ENCODE measurements around the gene CISTR.
"Not testable (repeated sequence)": the region's sequence is repeated elsewhere in the genome, so short reads cannot be mapped to it uniquely, and the experiment has no call there.

CISTR gene

DNA sequence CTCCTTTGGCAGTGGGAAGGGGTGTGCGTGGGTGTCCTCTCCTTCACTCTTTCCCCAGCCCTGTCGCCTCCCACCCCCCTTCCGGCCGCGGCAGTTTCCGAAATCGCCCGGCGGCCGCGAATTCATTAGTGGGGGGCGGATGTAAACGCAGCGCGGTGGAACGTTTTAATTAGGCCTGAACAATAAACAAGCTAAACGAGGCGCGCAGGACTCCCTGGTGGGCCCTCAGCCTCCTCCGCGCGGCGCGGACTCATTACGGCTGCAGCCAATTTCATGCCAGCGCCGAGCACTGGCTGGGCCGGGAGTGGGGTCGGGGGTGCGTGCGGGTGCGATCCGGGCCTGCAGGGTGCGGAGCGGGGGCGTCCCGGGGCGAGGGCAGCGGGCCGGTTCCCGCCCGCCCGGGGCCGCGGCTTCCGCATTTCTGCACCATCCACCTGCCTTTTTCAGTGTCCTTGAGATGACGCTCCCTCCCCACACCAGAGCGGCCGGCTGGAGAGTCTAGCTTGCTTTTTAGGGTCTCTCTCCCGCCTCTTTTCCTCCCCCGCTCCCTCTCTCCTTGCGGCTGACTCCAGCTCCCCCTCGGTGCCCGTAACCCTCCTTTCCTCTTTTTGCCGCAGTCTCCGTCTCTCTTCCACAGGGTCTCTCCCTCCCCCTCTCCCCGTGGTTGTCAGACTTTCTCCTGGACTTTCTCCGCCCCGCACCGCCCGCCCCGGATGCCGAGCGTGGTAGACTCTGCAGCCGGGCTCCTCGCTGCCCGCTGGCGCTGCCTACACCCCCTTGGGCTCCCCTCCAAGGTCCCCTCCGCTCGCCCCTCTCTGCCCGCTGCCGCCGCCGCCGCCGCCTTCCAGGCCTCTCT is at the start of gene CISTR:
Gene CISTR (minus strand): TSS at position 644 of the 856 bp plus-strand sequence.
- DNase-seq, result peak in 9 of 10 donors; percentile 31 to 92 (median 52)
- intact Hi-C loops (cut with DNase I), result no loop called here

DNA sequence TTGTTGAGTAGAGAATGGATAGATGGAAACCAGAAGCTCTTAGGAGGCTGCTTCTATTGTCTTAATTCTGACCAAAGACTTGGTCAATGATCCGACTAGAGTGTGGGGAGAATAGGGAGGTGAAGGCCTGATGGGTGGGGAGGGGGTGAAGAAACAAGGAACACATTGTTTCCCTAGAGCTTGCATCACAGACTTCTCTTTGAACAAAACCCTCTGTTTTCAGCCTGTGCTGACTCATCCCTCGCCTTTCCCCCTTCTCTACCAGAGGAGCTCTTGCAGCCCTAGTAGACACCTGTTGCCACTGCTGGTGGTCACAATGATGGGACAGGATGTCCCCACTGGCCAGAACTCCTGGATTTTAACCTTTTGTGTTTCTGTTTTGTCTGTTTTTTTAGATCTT is 46.8 kb upstream of the CISTR start:
- intact Hi-C loops (cut with DNase I), result no loop called here
- DNase-seq, result peak in 8 of 10 donors; percentile 12 to 87 (median 46)

DNA sequence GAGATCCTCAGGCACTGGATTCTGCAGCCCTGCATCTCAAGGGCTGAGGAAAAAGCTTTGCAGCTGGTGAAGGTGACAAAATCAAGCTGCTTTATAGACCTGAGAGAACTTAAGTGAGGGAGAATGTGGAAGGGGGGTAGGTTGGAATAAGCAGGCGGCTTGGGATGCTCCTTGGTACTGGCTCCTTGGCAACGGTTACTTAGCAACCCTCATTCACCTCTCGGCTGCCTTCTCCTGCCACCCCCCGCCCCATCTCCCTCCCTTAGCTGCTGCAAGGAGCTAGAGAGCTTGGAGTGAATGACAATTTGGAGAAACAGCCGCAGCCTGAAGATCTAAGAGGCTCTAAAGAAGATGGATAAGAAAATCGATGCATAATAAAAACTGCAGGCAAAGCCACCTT is 44.1 kb upstream of the CISTR start:
- peak in 9 of 10 donors; percentile 13 to 90 (median 51) for DNase-seq
- intact Hi-C loops (cut with DNase I), result no loop called here

DNA sequence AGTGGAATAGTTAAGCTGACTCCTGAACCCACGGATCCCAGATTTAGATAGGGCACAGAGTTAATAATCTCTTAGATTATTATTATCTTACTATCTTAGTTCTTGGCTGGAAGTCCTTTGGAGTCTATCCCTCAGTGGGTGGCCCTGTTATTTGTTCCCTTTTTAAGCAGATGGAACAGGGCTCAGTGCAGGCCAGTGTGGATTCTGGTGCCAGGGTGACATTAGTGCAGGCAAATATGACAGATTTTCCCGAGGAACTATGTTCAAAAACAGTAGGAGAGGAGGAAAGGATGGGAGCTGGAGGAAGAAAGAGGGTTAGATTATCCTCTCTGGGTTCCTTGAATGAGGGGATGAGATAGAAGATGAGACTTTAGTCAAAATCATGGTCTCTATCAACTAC is 41.4 kb upstream of the CISTR start:
- intact Hi-C loops (cut with DNase I), result no loop called here
- no peak for DNase-seq

GRCh38 chr12:53791735-53792326 is 40.1 kb upstream of the CISTR start:
- no peak for DNase-seq
- intact Hi-C loops (cut with DNase I), result no loop called here

DNA sequence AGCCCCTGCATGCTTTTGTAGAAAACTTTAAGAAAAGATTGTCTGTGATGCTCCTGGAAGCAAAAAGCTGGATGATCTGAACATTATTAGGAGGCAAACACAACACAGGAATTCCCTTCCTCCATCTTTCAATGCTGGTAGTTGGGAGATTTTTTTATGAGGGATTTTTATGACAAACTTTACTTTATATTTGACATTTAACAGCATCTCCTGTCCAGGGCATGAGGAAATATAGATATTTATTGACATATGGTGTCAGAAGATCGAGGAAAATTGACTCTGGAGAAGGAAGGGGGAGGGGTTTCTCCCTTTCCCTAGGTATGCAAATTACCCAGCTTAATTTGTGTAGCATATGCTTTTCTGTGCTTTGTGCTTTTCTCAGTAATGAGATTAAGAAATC is 37.8 kb upstream of the CISTR start:
- DNase-seq, result no peak
- intact Hi-C loops (cut with DNase I), result no loop called here

GRCh38 chr12:53788892-53789291 is 37.1 kb upstream of the CISTR start:
- intact Hi-C loops (cut with DNase I), result no loop called here
- no peak for DNase-seq

DNA sequence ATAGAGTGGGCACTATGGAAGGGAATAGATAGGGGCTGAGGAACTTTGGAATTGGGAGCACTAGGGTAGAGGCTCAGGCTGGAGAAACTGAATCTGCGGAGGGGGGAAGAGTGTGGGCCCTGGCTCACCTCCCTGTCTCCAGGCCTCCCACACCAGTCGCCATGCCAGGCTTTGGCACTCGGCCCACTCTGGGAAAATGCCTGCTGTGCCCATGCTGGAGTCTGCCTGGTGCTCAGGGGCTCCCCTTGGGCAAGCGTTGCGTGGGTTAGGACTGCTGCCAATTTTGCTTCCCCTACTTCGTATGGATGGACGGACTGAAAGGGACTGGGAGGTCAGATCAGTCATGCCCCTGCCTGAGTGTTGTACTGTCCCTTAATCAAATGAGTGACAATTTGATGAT is 34.6 kb upstream of the CISTR start:
- DNase-seq, result peak in 1 of 10 donors; percentile 17
- intact Hi-C loops (cut with DNase I), result no loop called here

DNA sequence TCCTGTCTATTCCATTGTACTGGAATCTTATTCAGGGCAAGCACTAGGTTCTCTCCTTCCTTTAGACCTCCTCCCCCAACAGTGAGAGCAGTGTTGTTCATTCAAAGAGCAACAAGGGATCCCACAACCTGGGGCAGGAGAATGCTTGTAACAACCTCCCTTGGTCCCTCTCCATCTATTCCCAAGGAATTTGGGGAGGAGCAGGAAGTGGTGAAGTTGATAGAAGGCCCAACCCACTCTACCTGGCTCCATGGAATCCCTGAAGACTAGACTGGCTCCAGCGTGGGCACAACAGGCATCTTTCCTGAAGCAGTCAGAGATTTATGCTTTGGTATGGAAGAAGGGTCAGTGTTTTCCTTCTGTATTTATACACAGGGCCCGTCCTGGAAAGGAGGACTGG is 33.4 kb upstream of the CISTR start:
- intact Hi-C loops (cut with DNase I), result no loop called here
- DNase-seq, result no peak

DNA sequence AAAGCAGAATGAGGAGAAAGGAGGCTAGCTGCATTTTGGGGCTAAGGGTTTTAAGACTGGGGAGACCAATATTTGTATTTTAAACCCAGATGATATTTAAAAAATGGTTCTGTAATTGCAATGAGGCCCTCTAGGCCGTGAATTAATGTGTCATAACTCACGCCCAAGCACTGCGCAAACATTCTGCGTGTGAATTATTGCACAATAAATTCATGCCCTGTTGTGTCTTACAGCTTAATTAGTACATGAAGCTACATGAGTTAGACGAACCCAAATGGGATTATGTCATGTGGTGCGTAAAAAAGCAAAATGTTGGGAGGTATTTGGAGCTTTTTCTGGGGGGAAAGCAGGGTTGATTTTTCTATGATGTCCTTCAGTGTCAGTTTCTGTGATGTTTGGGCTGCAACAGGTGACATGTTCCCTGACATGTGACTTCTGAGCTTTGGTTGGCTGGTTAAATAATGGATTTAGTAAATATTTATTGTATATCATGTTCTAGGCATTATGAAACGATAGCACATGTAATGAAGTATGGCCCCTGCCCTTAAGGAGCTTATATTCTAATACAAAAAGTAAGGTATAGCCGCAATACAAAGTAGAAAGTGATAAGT is 30.4 kb upstream of the CISTR start:
- DNase-seq, result no peak
- intact Hi-C loops (cut with DNase I), result no loop called here

DNA sequence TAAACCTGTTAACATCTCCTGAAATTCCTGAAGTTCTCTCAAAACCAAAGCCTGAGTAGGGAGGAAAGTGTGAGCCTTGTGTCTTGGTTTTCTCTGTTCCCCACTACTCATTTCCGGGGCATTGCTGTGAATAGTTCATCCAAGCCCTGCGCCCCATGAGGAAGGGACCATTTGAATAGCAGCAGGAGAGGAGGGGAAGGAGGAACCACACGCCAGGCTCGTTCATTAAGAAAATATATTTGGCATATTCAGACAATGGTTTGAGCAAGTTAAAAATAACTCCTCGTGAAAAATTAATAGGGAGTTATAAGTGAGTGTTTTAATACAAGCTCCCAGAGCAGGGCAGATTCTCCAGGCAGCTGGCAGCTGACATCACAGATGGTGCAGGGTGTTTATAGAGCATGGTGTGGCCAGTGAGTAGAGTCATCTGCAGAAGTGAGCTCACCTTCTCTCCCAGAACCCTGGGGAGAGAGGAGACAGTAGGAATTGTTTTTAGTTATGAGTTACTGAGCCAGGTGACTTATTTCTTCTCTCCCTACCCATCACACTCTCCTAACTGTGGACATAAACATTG is 29.5 kb upstream of the CISTR start:
- intact Hi-C loops (cut with DNase I), result no loop called here

DNA sequence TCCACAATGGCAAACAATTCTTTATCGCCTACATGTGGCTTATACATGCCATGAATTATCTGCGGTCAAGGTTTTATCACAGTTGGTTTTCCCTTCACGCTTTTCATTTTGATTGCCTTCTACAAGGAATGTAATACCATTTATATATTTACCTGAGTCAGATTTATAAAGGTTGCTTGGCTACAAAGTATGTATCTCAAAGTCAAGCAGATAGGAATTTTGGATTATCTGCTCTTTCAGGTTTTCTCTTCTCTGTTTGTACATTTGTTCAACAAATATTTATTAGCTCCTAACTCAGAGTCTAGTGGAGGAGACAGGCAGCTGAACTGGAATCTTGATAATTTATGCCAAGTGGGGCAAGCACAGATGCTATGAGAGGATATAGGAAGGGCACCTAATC is 28.5 kb upstream of the CISTR start:
- no peak for DNase-seq
- intact Hi-C loops (cut with DNase I), result no loop called here

More for the DNA sequence above, 29.5 kb upstream of the CISTR start:
- DNase-seq, result no peak

GRCh38 chr12:53779679-53780078 is 27.9 kb upstream of the CISTR start:
- DNase-seq; intact Hi-C loops (cut with DNase I): not testable (repeated sequence)

DNA sequence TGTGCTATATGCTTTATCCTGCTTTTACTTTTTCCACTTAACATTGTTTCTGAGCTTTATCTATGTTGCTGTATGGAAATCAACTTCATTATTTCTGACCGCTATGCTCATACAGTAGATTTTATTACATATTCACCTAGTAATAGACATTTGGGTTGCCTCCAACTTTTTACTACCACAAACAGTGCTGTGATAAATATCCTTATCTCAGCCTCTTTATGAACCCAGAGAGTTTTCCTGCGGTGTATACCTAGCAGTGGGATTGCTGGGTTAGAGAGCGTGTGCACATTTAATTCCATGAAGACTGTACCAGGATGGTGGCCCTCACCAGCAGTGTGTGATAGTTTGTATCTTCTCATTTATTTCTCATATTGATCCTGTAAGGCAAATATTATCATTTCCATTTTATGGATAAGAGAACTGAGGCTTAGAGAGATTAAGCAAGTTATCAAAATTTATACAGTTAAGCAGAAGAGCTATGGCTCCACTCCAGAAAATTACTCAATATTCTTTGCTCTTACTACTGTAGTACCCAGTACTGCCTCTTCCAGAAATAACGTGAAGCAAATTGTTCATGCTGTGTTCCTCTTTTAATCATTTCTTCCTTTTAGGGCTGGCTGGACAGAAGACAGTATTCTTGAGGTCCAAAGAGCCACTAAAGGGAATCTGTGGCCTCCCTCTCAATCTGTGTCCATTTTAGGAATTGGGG is 26.3 kb upstream of the CISTR start:
- DNase-seq, result no peak
- intact Hi-C loops (cut with DNase I), result no loop called here

DNA sequence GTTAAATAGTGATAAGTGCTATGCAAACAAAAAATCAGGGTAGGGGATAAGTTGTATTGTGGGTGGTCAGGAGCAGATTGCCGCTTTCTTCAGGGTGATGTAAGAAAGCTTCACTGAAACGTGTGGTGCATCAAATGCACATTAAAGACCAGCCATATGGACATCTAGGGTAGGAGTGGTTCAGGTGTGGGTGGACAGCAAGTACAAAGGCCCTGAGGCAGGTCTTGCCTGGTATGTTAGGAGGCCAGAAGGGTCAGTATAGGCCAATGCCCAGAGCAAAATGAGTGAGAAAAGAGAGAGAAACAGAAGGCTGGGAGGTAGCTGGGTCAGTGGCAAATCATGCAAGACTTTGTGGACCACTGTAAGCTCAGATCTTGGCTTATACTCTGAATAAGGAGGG is 25.6 kb upstream of the CISTR start:
- intact Hi-C loops (cut with DNase I), result no loop called here
- DNase-seq, result no peak

- intact Hi-C loops (cut with DNase I), result no loop called here
- no peak for DNase-seq
Observed at GRCh38 chr12:53776872-53777271, 25.1 kb upstream of the CISTR start.

DNA sequence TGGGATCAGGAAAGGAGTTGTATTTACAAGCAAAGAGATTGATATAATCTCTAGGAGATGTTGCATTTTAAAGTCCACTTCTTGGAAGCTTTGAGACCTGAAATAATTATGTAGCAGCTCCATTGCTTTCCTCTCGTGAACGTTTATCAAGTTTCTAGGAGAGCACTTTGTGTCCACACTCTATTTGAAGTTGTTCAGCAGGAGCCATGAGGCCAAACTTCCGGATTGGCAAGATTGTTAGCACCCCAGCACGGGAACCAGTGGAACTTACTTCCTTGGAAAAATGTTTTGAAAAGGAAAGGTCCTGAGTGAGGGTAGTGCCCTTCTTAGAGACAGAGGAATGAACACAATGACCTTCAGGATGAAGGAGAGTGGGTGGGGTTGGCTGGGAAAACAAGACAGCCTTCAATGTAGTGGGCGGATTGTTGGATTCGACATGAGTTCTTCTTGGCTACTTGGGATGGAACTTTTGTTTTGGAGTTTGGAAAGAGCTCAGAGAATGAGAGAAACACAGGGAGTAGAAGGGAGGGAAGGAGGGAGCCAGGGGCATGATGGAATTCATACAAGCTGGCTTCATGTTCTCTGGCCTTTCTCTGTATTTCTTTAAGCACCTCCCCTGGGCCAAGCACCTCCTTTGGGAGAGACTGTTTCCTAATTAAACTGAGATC is 23.8 kb upstream of the CISTR start:
- no peak for DNase-seq

GRCh38 chr12:53770281-53770680 is 18.5 kb upstream of the CISTR start:
- DNase-seq, result no peak
- intact Hi-C loops (cut with DNase I), result no loop called here

More for the DNA sequence above, 23.8 kb upstream of the CISTR start:
- intact Hi-C loops (cut with DNase I), result no loop called here

DNA sequence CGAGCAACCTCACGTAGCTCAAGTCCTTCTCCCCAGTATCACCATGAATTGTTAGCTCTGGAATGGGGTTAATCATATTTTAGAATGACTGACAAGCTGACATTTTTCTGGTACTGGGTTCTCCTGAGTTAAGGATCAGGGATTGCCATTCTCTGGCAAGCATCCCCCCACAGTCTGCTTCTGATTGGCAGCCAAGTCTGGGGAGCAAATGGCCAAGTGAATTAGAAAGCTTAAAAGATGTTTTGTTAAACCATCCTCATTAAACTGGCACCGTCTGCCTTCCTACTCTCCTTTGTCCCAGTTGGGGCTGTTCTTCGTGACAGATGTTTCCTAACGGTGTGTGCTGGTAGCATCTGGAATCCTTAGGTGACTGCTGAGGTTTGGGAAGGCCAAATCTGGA is 17.2 kb upstream of the CISTR start:
- intact Hi-C loops (cut with DNase I), result loop anchor here (5.0 to 10.0 kb wide), 2 partner anchors 218 to 426 kb away; partner anchors contain the start of gene HOXC10
- no peak for DNase-seq

- intact Hi-C loops (cut with DNase I), result loop anchor here (5.0 to 10.0 kb wide), 2 partner anchors 220 to 428 kb away; partner anchors contain the start of gene HOXC10
- no peak for DNase-seq
Observed at GRCh38 chr12:53766881-53767280, 15.1 kb upstream of the CISTR start.

Data from posterior cingulate gyrus (tissue), 11 donors.